Neutrophil (primary cell): ENCODE data around the gene PDE11A.
A peak's percentile ranks its signal among the peaks of the same experiment; 100 is the strongest.

Experiments used
- H3K27ac ChIP-seq: fragments of 200-600 bp; sonication (generic); 2 replicates; pipeline ENCODE4 v1.5.1; 2016; ENCODE audit warnings: mild to moderate bottlenecking, moderate library complexity
- H3K27me3 ChIP-seq: fragments of 200-600 bp; sonication (generic); 2 replicates; pipeline ENCODE4 v1.6.0; 2016; ENCODE audit warnings: mild to moderate bottlenecking
- H3K36me3 ChIP-seq: fragments of 200-600 bp; sonication (generic); 2 replicates; pipeline ENCODE4 v1.5.1; 2017
- H3K4me1 ChIP-seq, 2 experiments: fragments of 200-600 bp in 1 of 2; sonication (generic) in 1 of 2; 1 replicate in 1 of 2; 2 replicates in 1 of 2; pipeline versions ENCODE4 v1.5.1 to v1.6.1; 2013 to 2016; ENCODE audit warnings: low read depth in 1 of 2, low read length in 1 of 2, mild to moderate bottlenecking in 1 of 2, moderate library complexity in 1 of 2; ENCODE audit not compliant: control insufficient read depth in 1 of 2, insufficient read depth in 1 of 2
- H3K4me3 ChIP-seq, 2 experiments: fragments of 200-600 bp in 1 of 2; sonication (generic) in 1 of 2; 1 replicate in 1 of 2; 2 replicates in 1 of 2; pipeline ENCODE4 v1.5.1; 2013 to 2016; ENCODE audit warnings: low read depth in 1 of 2, low read length in 1 of 2, mild to moderate bottlenecking in 1 of 2, moderate library complexity in 1 of 2
- H3K9me3 ChIP-seq: fragments of 200-600 bp; sonication (generic); 2 replicates; pipeline ENCODE4 v1.5.1; 2016
- TF ChIP-seq, protein P1 (sequence below): fragments of 200-600 bp; sonication (generic); IDR thresholded peaks from 2 replicates; pipeline ENCODE4 v1.5.1; 2016; ENCODE audit warnings: antibody characterized with exemption

Gene PDE11A

DNA sequence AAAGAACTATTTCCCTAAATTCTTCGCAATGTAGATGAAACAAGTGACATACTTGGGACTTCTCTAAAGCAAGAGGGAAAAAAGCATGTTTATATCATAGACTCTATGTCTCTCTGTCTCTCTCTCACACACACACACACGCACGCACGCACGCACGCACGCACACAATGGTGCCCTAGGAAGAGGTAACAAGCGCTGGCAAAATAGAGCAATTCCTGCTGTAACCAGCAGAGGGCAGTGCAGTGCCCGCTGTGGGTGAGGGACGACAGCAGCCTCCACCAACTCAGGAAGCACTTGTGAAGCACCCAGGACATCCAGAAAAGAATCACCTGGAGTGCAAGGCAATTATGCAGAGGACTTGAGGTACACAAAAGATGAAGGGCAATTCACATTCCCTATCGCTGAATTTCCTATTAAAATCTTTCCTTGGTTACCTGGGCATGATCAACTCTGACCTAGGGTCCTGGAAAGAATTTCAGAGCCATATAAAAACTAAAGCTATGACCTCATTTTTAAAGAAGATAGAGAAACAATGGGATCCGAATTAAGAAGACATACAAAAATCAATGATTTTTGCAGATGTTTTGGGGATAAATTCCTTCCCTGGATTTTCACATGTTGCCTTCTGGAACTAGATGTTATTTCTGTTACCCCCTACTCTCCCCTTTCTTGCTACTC lies 166.4 kb downstream of the PDE11A start:
- Histone ChIP-seq H3K4me1 (no peaks in the 10 kb centered on the region), H3K27ac (no peak overlapping the region), H3K36me3 (no peaks in the 10 kb centered on the region), H3K9me3 (no peaks in the 10 kb centered on the region), H3K4me3 (no peak overlapping the region), H3K27me3 (no peaks in the 10 kb centered on the region)
- TF ChIP-seq, protein P1, sequence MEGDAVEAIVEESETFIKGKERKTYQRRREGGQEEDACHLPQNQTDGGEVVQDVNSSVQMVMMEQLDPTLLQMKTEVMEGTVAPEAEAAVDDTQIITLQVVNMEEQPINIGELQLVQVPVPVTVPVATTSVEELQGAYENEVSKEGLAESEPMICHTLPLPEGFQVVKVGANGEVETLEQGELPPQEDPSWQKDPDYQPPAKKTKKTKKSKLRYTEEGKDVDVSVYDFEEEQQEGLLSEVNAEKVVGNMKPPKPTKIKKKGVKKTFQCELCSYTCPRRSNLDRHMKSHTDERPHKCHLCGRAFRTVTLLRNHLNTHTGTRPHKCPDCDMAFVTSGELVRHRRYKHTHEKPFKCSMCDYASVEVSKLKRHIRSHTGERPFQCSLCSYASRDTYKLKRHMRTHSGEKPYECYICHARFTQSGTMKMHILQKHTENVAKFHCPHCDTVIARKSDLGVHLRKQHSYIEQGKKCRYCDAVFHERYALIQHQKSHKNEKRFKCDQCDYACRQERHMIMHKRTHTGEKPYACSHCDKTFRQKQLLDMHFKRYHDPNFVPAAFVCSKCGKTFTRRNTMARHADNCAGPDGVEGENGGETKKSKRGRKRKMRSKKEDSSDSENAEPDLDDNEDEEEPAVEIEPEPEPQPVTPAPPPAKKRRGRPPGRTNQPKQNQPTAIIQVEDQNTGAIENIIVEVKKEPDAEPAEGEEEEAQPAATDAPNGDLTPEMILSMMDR: peak; percentile 61

DNA sequence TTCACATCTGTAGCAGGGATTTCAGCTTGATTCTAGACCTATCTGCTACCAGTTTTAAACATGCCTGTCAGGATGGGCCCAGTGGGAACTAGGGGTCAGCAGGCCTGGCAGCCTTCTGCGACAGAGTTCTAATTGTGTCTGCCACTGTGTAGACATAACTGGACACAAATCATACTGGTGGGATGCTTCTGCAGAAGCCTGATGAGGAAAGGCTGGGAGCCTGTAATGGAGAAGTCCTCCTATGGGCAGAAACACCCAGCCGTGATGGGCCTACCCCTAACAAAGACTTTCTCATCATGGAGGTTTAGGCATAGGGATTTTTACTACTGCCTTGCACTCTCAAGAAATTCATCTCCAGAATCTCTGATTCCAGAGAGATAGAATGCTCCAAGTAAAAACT lies 166.9 kb downstream of the PDE11A start:
- Histone ChIP-seq H3K9me3 (no peaks in the 10 kb centered on the region), H3K27me3 (no peaks in the 10 kb centered on the region), H3K4me3 (no peak overlapping the region), H3K27ac (no peak overlapping the region), H3K36me3 (no peaks in the 10 kb centered on the region), H3K4me1 (no peaks in the 10 kb centered on the region)
- TF ChIP-seq, protein P1: no peak

DNA sequence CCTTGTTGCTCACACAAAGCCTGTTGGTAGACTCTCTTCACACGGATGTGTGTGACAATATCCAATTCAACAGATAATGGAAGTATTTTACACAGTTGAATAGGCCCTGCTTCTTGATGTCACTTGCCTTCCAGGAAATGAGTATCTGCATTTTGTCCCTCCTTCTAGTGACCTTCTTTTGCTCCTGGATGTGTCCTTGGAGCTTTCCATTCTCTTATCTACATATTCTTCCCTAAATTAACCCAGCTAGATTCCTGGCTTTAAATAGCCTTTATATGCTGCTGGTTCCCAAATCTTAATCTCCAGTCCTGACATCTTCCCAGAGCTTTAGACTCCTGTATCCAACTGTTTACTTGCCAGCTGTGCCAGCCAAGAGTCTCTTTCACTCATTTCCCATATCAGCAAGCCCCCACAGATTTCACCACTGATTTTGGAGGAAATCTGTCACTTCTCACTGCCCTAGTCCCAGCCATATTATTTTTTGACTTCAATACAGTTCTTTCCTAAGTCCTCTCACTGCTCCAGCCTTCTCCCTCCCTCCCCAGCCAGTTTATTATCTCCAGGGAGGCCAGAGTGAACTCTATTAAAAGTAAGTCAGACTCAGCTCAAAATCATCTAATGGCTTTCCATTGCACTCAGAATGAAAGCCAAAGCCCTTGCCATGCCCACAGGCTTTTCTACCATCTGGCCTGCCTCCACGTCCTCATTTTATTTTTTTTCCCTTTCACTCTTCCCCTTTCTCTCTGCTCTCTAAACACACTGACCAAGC lies 170.0 kb downstream of the PDE11A start:
- TF ChIP-seq, protein P1: no peak
- H3K36me3 ChIP-seq: no peaks in the 10 kb centered on the region
- no peak overlapping the region for H3K27ac ChIP-seq
- H3K9me3 ChIP-seq: no peaks in the 10 kb centered on the region
- H3K4me3 ChIP-seq: no peak overlapping the region
- H3K27me3 ChIP-seq: no peaks in the 10 kb centered on the region
- no peaks in the 10 kb centered on the region for H3K4me1 ChIP-seq

DNA sequence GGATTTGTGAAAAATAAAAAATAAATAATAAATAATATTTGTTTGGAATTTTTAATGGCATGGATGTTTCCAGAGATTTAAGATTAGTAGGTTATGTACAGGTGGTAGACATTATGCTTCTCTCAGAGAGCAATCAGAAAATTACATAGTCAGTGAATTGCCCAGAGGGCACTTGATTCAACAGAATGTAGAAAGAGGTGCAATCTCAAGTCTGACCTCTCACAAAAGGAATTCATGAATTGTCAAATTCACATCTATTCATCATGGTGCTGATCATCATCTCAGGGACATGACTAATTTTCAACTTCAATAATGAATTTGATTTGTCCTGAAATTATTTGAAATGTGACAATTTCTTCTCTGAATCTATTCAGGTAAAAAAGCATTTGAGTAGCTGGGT lies 172.5 kb downstream of the PDE11A start:
- H3K27ac ChIP-seq: no peak overlapping the region
- no peaks in the 10 kb centered on the region for H3K9me3 ChIP-seq
- H3K27me3 ChIP-seq: no peaks in the 10 kb centered on the region
- H3K4me1 ChIP-seq: no peaks in the 10 kb centered on the region
- no peak overlapping the region for H3K4me3 ChIP-seq
- H3K36me3 ChIP-seq: no peaks in the 10 kb centered on the region
- TF ChIP-seq, protein P1: no peak

DNA sequence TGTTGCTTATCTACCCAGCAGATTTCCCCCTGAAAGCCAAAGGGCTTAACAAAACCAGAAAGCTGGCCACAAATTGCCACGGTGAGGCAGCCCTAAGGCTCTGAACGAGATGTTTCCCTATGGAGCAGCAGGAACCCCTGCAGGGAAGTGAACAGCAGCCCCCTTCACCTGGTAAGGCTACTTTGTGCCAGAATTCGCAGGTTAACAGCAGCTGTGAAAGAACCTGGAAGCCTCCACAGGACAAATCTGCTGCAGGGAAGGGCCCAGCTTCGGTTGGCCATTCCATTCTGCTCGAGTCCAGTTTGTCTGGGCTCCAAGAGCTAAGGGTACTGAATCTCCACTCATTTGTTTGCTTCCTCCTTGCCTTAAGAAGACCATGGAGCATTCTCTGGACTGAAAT lies 175.3 kb downstream of the PDE11A start:
- no peak overlapping the region for H3K4me3 ChIP-seq
- H3K27me3 ChIP-seq: no peaks in the 10 kb centered on the region
- TF ChIP-seq, protein P1: no peak
- no peaks in the 10 kb centered on the region for H3K36me3 ChIP-seq
- no peaks in the 10 kb centered on the region for H3K9me3 ChIP-seq
- H3K27ac ChIP-seq: no peak overlapping the region
- no peaks in the 10 kb centered on the region for H3K4me1 ChIP-seq
